Right lobe of liver (tissue), 6 donors: ENCODE results near the gene JAM3. TPM values are rescaled to one million over a fixed set of nuclear protein-coding genes. Genes with fewer than 3 reads are reported as not detected.

Source experiments
- ATAC-seq, 4 donors: fragments of 200-7000 bp; cut with Tn5 transposase; one replicate each; pipeline ENCODE4 v1.9.1; 2020; ENCODE audit warnings: mild to moderate bottlenecking in 4 of 4, moderate library complexity in 4 of 4
- DNase-seq, 3 donors: peaks; one replicate each; pipeline ENCODE4 v3.0.0-alpha.2; 2020
- H3K27ac ChIP-seq, 3 donors: fragments of 200-600 bp; one replicate each; pipeline ENCODE4 v1.8.0; 2022
- H3K27me3 ChIP-seq, 2 donors: fragments of 200-600 bp; one replicate each; pipeline ENCODE4 v1.8.0; 2022
- H3K36me3 ChIP-seq, 4 donors: fragments of 200-600 bp; sonication (generic) in 1 of 4; one replicate each; pipeline versions ENCODE4 v1.5.1 to v1.8.0; 2017 to 2022; ENCODE audit warnings: control low read depth in 1 of 4
- H3K4me1 ChIP-seq, 4 donors: fragments of 200-600 bp; sonication (generic) in 1 of 4; one replicate each; pipeline versions ENCODE4 v1.5.1 to v1.8.0; 2017 to 2022; ENCODE audit warnings: control low read depth in 1 of 4
- H3K4me3 ChIP-seq, 3 donors: fragments of 200-600 bp; one replicate each; pipeline ENCODE4 v1.8.0; 2022
- H3K9me3 ChIP-seq, 4 donors: fragments of 200-600 bp; sonication (generic) in 1 of 4; one replicate each; pipeline versions ENCODE4 v1.5.1 to v1.8.0; 2017 to 2022; ENCODE audit warnings: control low read depth in 1 of 4
- POLR2A ChIP-seq: fragments of 450-650 bp; IDR thresholded peaks from one replicate; pipeline ENCODE4 v1.6.1; 2017; ENCODE audit warnings: antibody characterized with exemption, mild to moderate bottlenecking
- WGBS: methylation state at CpG from one replicate; pipeline ENCODE4 v1.1.6; 2018; ENCODE audit warnings: low coverage, low lambda C conversion rate; ENCODE audit not compliant: insufficient coverage; ENCODE audit errors: missing lambda C conversion rate; 5-methylcytosine and 5-hydroxymethylcytosine counted together
- intact Hi-C, 2 donors: fragments of 100-400 bp; cut with DNase I; formaldehyde crosslinking; loops; one replicate each; pipeline versions ENCODE4 v1.11.2 to v1.14.1; 2022
- total RNA-seq, 6 experiments: library from RNA; depleted of rRNA in 2 of 6; stranded (reverse); fragments of >200 nt in 2 of 6; fragmentation: NEBNext Ultra II Directional in 3 of 6; extraction: Animal tissue kit (Norgen Biotek cat#: 25700) in 3 of 6; gene quantifications; one replicate each; pipeline versions ENCODE4 v1.1.0 to v1.2.4, GENCODE V29; 2016 to 2023
- TF ChIP-seq, protein P1 (sequence below), 4 donors: fragments of 200-600 bp in 3 of 4; fragments of 450-650 bp in 1 of 4; IDR thresholded peaks; one replicate each; pipeline versions ENCODE4 v1.5.1 to v1.8.0; 2016 to 2022; ENCODE audit warnings: antibody characterized with exemption in 4 of 4, mild to moderate bottlenecking in 2 of 4
- donor health status: DM: no; HTN: yes; CAD: no.
- donor health status: DM: no; HTN: no; CAD: no.
- donor health status: DM: no; HTN: no; CAD: no.
- donor health status: DM: no; HTN: yes; CAD: no.
- donor health status: DM: no; HTN: yes; CAD: no.

The JAM3 gene
- total RNA-seq, 6 experiments from 2014 or later, result 0.86 to 2.5 (median 1.6) TPM

DNA sequence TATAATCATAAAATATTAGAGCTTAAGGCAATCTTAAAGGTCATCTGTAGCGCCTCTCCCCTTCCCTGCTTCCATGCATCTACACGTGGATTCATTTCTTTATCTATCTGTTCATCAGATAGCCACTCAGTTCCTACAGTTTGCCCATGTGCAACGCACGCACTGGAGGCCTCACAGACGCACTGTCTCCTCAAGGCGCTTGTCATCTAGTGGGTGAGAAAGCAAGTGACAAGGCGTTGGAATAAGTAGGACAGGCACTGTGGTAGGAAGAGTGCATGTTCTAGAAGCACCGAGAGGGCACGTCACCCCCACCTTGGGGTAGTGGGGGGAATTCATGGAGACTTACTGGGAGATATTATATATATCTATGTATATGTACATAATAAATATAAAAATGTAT, 20.8 kb upstream of the JAM3 start:
- no peaks in the 10 kb centered on the region for H3K9me3 ChIP-seq
- TF ChIP-seq POLR2A, result no peak
- TF ChIP-seq, protein P1, sequence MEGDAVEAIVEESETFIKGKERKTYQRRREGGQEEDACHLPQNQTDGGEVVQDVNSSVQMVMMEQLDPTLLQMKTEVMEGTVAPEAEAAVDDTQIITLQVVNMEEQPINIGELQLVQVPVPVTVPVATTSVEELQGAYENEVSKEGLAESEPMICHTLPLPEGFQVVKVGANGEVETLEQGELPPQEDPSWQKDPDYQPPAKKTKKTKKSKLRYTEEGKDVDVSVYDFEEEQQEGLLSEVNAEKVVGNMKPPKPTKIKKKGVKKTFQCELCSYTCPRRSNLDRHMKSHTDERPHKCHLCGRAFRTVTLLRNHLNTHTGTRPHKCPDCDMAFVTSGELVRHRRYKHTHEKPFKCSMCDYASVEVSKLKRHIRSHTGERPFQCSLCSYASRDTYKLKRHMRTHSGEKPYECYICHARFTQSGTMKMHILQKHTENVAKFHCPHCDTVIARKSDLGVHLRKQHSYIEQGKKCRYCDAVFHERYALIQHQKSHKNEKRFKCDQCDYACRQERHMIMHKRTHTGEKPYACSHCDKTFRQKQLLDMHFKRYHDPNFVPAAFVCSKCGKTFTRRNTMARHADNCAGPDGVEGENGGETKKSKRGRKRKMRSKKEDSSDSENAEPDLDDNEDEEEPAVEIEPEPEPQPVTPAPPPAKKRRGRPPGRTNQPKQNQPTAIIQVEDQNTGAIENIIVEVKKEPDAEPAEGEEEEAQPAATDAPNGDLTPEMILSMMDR (IDR thresholded peaks at IDR 0.05), result no peak
- intact Hi-C loops, result no loop called here
- peak in 1 of 3 donors; percentile 13 for DNase-seq
- H3K36me3 ChIP-seq, result no peaks in the 10 kb centered on the region
- no peak overlapping the region for H3K27ac ChIP-seq
- H3K27me3 ChIP-seq, result peaks cover 0 to 12% of the 10 kb centered on the region in 2 donors
- no peak for ATAC-seq
- no peaks in the 10 kb centered on the region for H3K4me1 ChIP-seq
- H3K4me3 ChIP-seq, result no peak overlapping the region
- WGBS, result 60% methylated on average over 9 of the region's 9 CpGs

- Histone ChIP-seq H3K9me3 (no peaks in the 10 kb centered on the region), H3K4me3 (no peak overlapping the region), H3K27ac (no peak overlapping the region), H3K4me1 (no peaks in the 10 kb centered on the region), H3K36me3 (no peaks in the 10 kb centered on the region), H3K27me3 (peaks cover 0 to 12% of the 10 kb centered on the region in 2 donors)
- TF ChIP-seq POLR2A, result no peak
- TF ChIP-seq, protein P1 (IDR thresholded peaks at IDR 0.05), result no peak
- WGBS, result 7% methylated on average over 5 of the region's 11 CpGs
- intact Hi-C loops, result no loop called here
- peak in 1 of 3 donors; percentile 32 for DNase-seq
- no peak for ATAC-seq
Measured at GRCh38 chr11:134049303-134049702, 19.6 kb upstream of the JAM3 start.

DNA sequence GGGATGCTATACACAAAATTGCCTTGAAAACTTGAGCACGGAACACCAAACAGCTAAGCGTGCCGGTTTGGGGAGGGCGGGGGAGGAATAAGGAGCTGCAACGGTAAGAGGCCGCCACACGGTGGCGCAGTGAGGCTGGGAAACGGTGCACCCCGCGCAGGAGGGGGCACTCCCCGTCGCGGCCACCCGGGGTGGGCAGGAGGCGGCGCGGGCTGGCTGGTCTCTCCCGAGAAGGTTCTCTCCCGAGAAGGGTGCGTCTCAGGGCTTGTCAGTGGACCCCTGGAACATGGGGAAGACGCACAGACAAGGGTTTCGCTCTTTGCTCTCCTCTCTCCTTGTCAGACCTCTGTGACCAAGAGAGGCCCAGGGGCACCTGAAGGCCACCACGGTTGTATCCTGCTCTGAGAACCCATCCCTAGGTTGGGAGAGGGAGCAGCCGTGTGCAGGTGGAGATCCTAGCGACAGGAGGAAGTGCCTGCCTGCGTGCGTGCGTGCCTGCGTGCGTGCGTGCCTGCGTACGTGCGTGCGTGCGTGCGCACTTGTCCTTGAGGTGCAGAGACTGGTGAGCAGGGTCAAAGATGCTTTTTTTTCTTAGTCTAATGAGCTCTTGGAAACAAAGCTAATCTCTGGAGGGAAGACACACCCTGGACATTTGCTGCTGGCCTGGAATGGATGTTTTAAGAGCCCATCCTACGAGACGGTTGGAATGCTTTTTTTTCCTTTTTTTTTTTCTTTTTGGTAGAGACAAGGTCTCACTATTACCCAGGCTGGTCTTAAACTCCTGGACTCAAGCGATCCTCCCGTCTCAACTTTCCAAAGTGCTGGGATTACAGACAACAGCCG, 18.1 kb upstream of the JAM3 start:
- ATAC-seq (peak; percentile 90 to 97 (median 94)), DNase-seq (peak; percentile 67 to 69 (median 69))
- Histone ChIP-seq H3K9me3 (no peaks in the 10 kb centered on the region), H3K27ac (no peak overlapping the region), H3K27me3 (peaks cover 0 to 12% of the 10 kb centered on the region in 2 donors), H3K36me3 (no peaks in the 10 kb centered on the region), H3K4me3 (peak overlapping the region in 1 of 3 donors; percentile 21), H3K4me1 (no peaks in the 10 kb centered on the region)
- 60% methylated on average over 10 of the region's 43 CpGs for WGBS
- intact Hi-C loops, result loop anchor here (10.0 kb wide), 2 partner anchors 84 to 94 kb away; no protein-coding TSS in a partner anchor
- no peak for TF ChIP-seq POLR2A
- TF ChIP-seq, protein P1 (IDR thresholded peaks at IDR 0.05), result peak; percentile 63 to 91 (median 88)

GRCh38 chr11:134052395-134052987, 16.4 kb upstream of the JAM3 start:
- Histone ChIP-seq H3K36me3 (no peaks in the 10 kb centered on the region), H3K4me1 (no peaks in the 10 kb centered on the region), H3K27ac (no peak overlapping the region), H3K27me3 (peaks cover 0 to 12% of the 10 kb centered on the region in 2 donors), H3K4me3 (no peak overlapping the region), H3K9me3 (no peaks in the 10 kb centered on the region)
- ATAC-seq, result no peak
- intact Hi-C loops, result loop anchor here (10.0 kb wide), 2 partner anchors 82 to 92 kb away; no protein-coding TSS in a partner anchor
- no peak for DNase-seq
- WGBS, result 56% methylated on average over 7 of the region's 12 CpGs
- TF ChIP-seq, protein P1 (IDR thresholded peaks at IDR 0.05), result no peak
- TF ChIP-seq POLR2A, result no peak
